Measurements from ENCODE around the gene SLC4A3. TPM values are rescaled to one million over a fixed set of nuclear protein-coding genes. Genes with fewer than 3 reads are reported as not detected.

The SLC4A3 gene
- total and polyA plus RNA-seq, 2 of the 13 experiments (the other 11 are each of a cell fraction or from before 2014, with no cell fraction given), result 0.18 to 0.95 TPM

- no peak; the same call in 1 of the 2 replicates for TF ChIP-seq MZF1 (CRISPR knock-in tag; IDR thresholded peaks at IDR 0.05; ENCODE audit: borderline replicate concordance)
- TF ChIP-seq ZZZ3 (CRISPR knock-in tag; IDR thresholded peaks at IDR 0.05; ENCODE audit: borderline replicate concordance), result 0 out of 2 replicates have a peak, but pooled peaks have one; percentile 32
- no peak for TF ChIP-seq EZH2 (conservative IDR thresholded peaks at IDR 0.05; ENCODE audit: low read depth, low read length)
- peak; percentile 81 for TF ChIP-seq PRDM15 (CRISPR knock-in tag; IDR thresholded peaks at IDR 0.05)
- peak; percentile 31 for TF ChIP-seq STAG1 (CRISPR knock-in tag; IDR thresholded peaks at IDR 0.05)
- peak; percentile 89 for TF ChIP-seq YEATS2 (CRISPR knock-in tag; IDR thresholded peaks at IDR 0.05; ENCODE audit: borderline replicate concordance)
- no peak for TF ChIP-seq ZBTB37 (CRISPR knock-in tag; IDR thresholded peaks at IDR 0.05)
- TF ChIP-seq HES4 (CRISPR knock-in tag; IDR thresholded peaks at IDR 0.05; ENCODE audit: borderline replicate concordance), result 0 out of 2 replicates have a peak, but pooled peaks have one; percentile 42
- TF ChIP-seq PHF20 (CRISPR knock-in tag; IDR thresholded peaks at IDR 0.05), result peak; percentile 96
- 0 out of 2 replicates have a peak, but pooled peaks have one; percentile 21 for TF ChIP-seq BHLHE40 (IDR thresholded peaks at IDR 0.05; ENCODE audit: low read length)
- TF ChIP-seq ERF (CRISPR knock-in tag; IDR thresholded peaks at IDR 0.05), result peak; percentile 86
- TF ChIP-seq MTF1 (CRISPR knock-in tag; IDR thresholded peaks at IDR 0.05), result no peak; the same call in 1 of the 2 replicates
- peak; percentile 85 for TF ChIP-seq MED8 (CRISPR knock-in tag; IDR thresholded peaks at IDR 0.05; ENCODE audit: insufficient replicate concordance)
- 0 out of 2 replicates have a peak, but pooled peaks have one; percentile 50 for TF ChIP-seq NR0B2 (CRISPR knock-in tag; IDR thresholded peaks at IDR 0.05)
- no peak for TF ChIP-seq ATF5 (CRISPR knock-in tag; IDR thresholded peaks at IDR 0.05; ENCODE audit: low read depth)
- TF ChIP-seq BRD4 (CRISPR knock-in tag; IDR thresholded peaks at IDR 0.05), result peak; percentile 97
- TF ChIP-seq ESRRA (CRISPR knock-in tag; IDR thresholded peaks at IDR 0.05; ENCODE audit: low read depth), result no peak
- no peak for TF ChIP-seq XBP1 (CRISPR knock-in tag; IDR thresholded peaks at IDR 0.05)
- TF ChIP-seq TRIM24 (CRISPR knock-in tag; IDR thresholded peaks at IDR 0.05), result no peak
- peak; percentile 94 for TF ChIP-seq ZNF563 (CRISPR knock-in tag; IDR thresholded peaks at IDR 0.05)
- peak; percentile 100 for TF ChIP-seq ZNF740 (CRISPR knock-in tag; IDR thresholded peaks at IDR 0.05)
- TF ChIP-seq JUNB (CRISPR knock-in tag; IDR thresholded peaks at IDR 0.05; ENCODE audit: borderline replicate concordance), result peak; percentile 11; the same call in 1 of the 2 replicates
- peak; percentile 81; the same call in 1 of the 2 replicates for TF ChIP-seq NCOR1 (IDR thresholded peaks at IDR 0.05; ENCODE audit: borderline replicate concordance, low read length)
- TF ChIP-seq ZNF430 (CRISPR knock-in tag; IDR thresholded peaks at IDR 0.05), result peak; percentile 96
Measured at GRCh38 chr2:219597552-219598307, 29.7 kb upstream of the SLC4A3 start, which contains the start of gene STK11IP (continued).
